ENCODE measurements around the gene IGSF9B.

IGSF9B gene

GRCh38 chr11:133901316-133901715 is 55.5 kb downstream of the IGSF9B start:
- no peak for DNase-seq (ENCODE audit: low spot score)

- DNase-seq (ENCODE audit: low spot score) = no peak
These were observed 56.3 kb downstream of the IGSF9B start for GRCh38 chr11:133900176-133901105.

- no peak for DNase-seq (ENCODE audit: low spot score)
These were observed 58.0 kb downstream of the IGSF9B start for GRCh38 chr11:133898770-133899115.

GRCh38 chr11:133898031-133898769 is 58.6 kb downstream of the IGSF9B start:
- DNase-seq (ENCODE audit: low spot score) = no peak

GRCh38 chr11:133897331-133897650 is 59.5 kb downstream of the IGSF9B start:
- no peak for DNase-seq (ENCODE audit: low spot score)

GRCh38 chr11:133896642-133897330 is 60.0 kb downstream of the IGSF9B start:
- no peak for DNase-seq (ENCODE audit: low spot score)

- no peak for DNase-seq (ENCODE audit: low spot score)
These were observed 60.7 kb downstream of the IGSF9B start for GRCh38 chr11:133896028-133896427.

- no peak for DNase-seq (ENCODE audit: low spot score)
These were observed 61.2 kb downstream of the IGSF9B start for GRCh38 chr11:133895551-133895950.

- DNase-seq (ENCODE audit: low spot score) = no peak
These were observed 61.7 kb downstream of the IGSF9B start for GRCh38 chr11:133895061-133895479.

- DNase-seq (ENCODE audit: low spot score) = no peak
These were observed 63.4 kb downstream of the IGSF9B start for GRCh38 chr11:133893381-133893780.

- DNase-seq (ENCODE audit: low spot score) = no peak
These were observed 64.0 kb downstream of the IGSF9B start for GRCh38 chr11:133892584-133893380.

GRCh38 chr11:133892126-133892525 is 64.6 kb downstream of the IGSF9B start:
- no peak for DNase-seq (ENCODE audit: low spot score)

GRCh38 chr11:133889893-133890292 is 66.9 kb downstream of the IGSF9B start:
- DNase-seq (ENCODE audit: low spot score) = no peak

- no peak for DNase-seq (ENCODE audit: low spot score)
These were observed 67.6 kb downstream of the IGSF9B start for GRCh38 chr11:133889188-133889587.

GRCh38 chr11:133887692-133888332 is 69.0 kb downstream of the IGSF9B start:
- DNase-seq (ENCODE audit: low spot score) = no peak

GRCh38 chr11:133886029-133886428 is 70.7 kb downstream of the IGSF9B start:
- DNase-seq (ENCODE audit: low spot score) = no peak

GRCh38 chr11:133872160-133872559 is 84.6 kb downstream of the IGSF9B start:
- no peak for DNase-seq (ENCODE audit: low spot score)

- DNase-seq (ENCODE audit: low spot score) = no peak
These were observed 89.3 kb downstream of the IGSF9B start for GRCh38 chr11:133867456-133867855.

- DNase-seq (ENCODE audit: low spot score) = no peak
These were observed 91.3 kb downstream of the IGSF9B start for GRCh38 chr11:133865466-133865865.

GRCh38 chr11:133864756-133865155 is 92.0 kb downstream of the IGSF9B start:
- DNase-seq (ENCODE audit: low spot score) = no peak

GRCh38 chr11:133860151-133860550 is 96.6 kb downstream of the IGSF9B start:
- no peak for DNase-seq (ENCODE audit: low spot score)
